IPS-NIHi7 (cell line): ENCODE measurements around the gene LRRC4C.

Source experiments
- DNase-seq: peaks from one replicate; pipeline ENCODE4 v3.0.0; 2012; ENCODE audit warnings: mixed read lengths; ENCODE audit errors: extremely low spot score

The LRRC4C gene

GRCh38 chr11:40376331-40376730, 1083.1 kb downstream of the LRRC4C start:
- no peak for DNase-seq

GRCh38 chr11:40370821-40371616, 1088.4 kb downstream of the LRRC4C start:
- no peak for DNase-seq

GRCh38 chr11:40360206-40360798, 1099.2 kb downstream of the LRRC4C start:
- no peak for DNase-seq

GRCh38 chr11:40354121-40354520, 1105.3 kb downstream of the LRRC4C start:
- DNase-seq, result no peak

GRCh38 chr11:40340911-40341310, 1118.5 kb downstream of the LRRC4C start:
- DNase-seq, result no peak

- no peak for DNase-seq
Measured at GRCh38 chr11:40338739-40339138, 1120.7 kb downstream of the LRRC4C start.

DNA sequence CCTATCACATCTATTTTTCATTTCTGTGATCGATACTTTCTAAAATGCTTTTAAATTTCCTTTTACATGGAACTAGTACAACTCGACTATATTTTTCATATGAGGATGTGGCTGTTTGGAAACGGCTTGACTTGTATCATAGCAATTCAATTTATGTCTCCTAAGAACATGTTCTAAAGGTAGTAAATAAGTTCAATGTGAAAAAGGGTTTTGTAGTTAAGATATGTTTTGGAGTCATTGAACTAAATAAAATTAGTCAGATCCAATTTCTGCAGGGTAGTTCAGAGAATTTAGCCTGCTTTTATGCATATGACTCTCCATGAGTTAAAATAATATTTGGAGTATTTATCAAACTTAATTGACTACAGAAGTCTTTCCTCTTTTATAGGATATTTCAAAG, 1121.4 kb downstream of the LRRC4C start:
- no peak for DNase-seq

DNA sequence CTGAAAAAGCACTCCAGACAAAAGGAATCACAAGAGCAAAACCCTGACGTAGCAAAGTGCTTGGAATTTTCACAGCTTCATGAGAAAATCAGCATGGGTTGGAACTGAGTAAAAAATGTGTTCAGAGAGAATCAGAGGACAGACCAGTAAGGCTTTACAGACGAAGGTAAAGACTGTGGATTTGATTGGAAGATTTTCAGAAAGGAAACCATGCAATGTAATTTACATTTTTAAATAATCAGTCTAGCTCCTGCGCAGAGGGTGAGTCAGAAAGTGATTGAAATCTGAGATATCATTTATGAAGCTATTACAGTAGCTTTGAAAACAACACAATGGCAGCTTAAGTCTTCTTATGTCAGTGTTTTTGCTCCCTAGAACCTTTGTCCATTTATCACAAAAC, 1122.3 kb downstream of the LRRC4C start:
- DNase-seq, result no peak

DNA sequence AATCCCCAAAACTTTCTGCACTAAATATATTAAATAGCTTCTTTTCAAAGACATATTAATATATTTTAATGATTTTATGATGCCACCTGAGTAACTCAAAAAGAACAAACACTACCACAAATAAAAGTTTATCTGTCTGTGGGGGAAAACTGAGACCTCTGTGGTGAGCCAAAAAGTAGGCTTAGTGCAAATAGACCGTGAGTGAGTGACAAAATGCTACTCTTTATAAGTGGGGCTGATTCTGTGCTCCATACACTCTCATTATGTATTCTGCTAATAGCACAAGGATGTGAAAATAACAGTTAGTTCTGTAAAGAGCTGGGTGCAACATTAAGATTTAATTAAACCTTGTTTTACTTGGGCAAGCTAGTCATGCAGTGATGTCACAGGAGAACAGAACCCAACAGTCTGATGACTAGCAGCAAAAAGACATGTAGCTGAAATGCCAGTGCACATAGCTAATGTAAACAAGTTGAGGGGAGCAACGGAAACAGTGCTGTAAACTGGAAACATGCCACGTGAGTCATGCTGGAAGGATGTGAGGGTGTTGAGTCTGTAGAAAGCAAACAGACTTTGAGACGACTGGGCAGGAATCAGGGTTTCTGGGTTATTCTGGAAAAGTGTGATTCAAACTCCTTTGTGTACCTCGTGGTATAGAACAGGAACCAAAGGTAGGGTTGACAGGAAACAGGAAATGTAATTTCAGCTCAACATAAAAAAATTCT, 1130.4 kb downstream of the LRRC4C start:
- peak; percentile 29 for DNase-seq

GRCh38 chr11:40323241-40323640, 1136.2 kb downstream of the LRRC4C start:
- DNase-seq, result no peak

DNA sequence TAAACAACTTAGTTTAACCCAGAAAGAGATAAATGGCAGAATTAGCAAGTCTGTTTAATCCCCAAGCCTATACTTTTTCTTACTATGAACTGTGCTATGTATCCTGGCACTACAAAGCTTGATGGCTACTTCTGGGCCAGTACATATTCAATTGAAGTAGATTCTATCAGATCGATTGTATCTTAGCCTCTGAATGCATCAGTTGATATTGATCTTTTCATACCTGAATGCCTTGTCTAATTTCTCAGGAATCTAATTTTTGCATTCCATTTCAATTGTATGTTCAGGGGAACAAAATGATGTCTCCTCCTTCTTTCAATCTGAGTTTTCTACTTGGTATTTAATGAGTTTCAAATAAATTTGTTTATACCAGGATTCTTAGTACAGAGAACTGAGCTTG, 1137.9 kb downstream of the LRRC4C start:
- no peak for DNase-seq

- DNase-seq, result no peak
Measured at GRCh38 chr11:40316171-40316570, 1143.3 kb downstream of the LRRC4C start.

DNA sequence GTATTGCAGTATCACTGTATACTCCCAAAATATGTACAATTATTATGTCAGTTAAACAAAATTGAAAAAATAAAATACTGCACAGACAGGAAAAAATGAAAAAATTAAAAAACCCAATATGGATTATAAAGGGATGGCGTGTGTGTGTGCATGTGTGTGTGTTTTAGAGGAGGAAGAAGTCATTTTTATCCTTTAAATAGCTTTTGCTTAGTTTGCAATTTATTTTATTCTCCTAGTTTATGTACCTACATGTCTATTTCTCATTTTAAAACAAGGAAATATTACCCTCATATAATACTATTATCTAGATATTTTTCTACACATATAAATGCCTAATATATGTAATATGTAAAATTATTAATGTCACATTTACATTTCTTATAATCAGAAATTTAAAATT, 1144.3 kb downstream of the LRRC4C start:
- DNase-seq, result no peak

DNA sequence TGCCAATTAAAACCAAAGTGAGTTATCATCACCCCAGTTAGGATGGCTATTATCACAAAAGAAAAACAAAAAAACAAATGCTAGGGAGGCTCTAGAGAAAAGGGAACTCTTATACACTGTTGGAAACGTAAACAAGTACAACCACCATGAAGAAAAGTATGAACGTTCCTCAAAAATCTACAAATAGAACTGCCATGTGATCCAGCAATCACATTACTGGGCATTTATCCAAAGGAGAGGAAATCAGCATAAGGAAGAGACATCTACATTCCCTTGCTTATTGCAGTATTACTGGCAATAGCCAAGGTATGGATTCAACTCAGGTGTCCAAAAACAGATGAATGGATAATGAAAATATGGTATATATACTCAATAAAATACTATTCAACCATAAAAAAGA, 1145.1 kb downstream of the LRRC4C start:
- DNase-seq, result no peak

- peak; percentile 71 for DNase-seq
Measured at GRCh38 chr11:40306938-40307548, 1152.4 kb downstream of the LRRC4C start.

GRCh38 chr11:40302669-40303068, 1156.8 kb downstream of the LRRC4C start:
- DNase-seq, result no peak

DNA sequence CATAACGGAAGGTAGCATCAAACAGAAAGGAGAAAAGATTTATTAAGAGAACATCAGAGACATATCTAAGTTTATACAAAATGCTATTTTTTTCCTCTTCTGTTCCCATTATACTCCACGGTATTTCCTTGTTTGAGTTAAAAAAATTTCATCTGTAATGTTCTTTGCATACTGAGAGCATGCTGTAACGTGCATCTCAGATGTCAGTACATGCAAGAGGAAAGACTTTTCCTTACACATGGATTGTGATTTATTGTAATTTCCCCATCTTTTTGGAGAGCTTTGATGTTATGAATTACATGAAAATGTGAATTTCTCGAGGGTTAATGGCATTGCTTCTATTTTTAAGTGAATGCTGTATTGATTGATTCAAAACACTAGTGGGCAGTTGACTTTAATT, 1164.0 kb downstream of the LRRC4C start:
- no peak for DNase-seq

GRCh38 chr11:40294741-40295140, 1164.7 kb downstream of the LRRC4C start:
- DNase-seq, result no peak

GRCh38 chr11:40294349-40294735, 1165.1 kb downstream of the LRRC4C start:
- no peak for DNase-seq

- peak; percentile 90 for DNase-seq
Measured at GRCh38 chr11:40293655-40294348, 1165.7 kb downstream of the LRRC4C start.

- DNase-seq, result peak; percentile 16
Measured at GRCh38 chr11:40292721-40293508, 1166.5 kb downstream of the LRRC4C start.
